SH-SY5Y (cell line): ENCODE measurements around the gene NKAIN2.

Experiments used
- GATA2 ChIP-seq: IDR thresholded peaks from 2 replicates; pipeline ENCODE4 v1.6.1; 2011; ENCODE audit warnings: mild to moderate bottlenecking, low read depth, low read length
- GATA3 ChIP-seq: IDR thresholded peaks from 2 replicates; pipeline ENCODE4 v1.6.1; 2011; ENCODE audit warnings: low read depth, mild to moderate bottlenecking, low read length, moderate library complexity

DNA sequence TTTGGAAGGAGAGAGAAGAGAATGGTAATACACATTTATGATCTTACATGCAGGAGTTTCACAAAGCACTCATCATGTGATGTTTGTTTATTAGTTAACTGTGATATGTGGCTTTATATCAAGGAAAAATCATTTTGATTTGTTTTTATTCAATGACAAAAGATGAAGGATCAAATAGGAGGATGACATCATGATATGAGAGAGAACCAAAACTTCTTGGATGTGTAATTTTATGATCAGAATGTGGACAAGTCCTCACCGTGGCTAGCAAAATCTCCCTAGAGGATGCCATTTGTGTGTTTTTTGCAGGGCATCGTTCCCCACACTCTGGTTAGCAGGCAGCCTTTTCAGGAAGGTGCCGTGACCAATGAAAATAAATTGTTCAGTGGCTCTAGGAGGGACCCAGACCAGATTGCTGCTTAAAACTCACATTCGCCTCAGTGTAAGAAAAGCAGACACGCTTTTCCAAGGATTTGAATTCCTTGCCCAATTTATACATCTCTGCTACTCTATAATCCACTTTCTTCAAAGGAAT lies 552.7 kb downstream of the NKAIN2 start:
- TF ChIP-seq GATA3 = no peak
- no peak for TF ChIP-seq GATA2
